ENCODE measurements around the gene CCDC57. TPM values are rescaled to one million over a fixed set of nuclear protein-coding genes. Genes with fewer than 3 reads are reported as not detected.

The CCDC57 gene
- total RNA-seq, 2 experiments from 2014 or later: 59.5 to 65.1 TPM

DNA sequence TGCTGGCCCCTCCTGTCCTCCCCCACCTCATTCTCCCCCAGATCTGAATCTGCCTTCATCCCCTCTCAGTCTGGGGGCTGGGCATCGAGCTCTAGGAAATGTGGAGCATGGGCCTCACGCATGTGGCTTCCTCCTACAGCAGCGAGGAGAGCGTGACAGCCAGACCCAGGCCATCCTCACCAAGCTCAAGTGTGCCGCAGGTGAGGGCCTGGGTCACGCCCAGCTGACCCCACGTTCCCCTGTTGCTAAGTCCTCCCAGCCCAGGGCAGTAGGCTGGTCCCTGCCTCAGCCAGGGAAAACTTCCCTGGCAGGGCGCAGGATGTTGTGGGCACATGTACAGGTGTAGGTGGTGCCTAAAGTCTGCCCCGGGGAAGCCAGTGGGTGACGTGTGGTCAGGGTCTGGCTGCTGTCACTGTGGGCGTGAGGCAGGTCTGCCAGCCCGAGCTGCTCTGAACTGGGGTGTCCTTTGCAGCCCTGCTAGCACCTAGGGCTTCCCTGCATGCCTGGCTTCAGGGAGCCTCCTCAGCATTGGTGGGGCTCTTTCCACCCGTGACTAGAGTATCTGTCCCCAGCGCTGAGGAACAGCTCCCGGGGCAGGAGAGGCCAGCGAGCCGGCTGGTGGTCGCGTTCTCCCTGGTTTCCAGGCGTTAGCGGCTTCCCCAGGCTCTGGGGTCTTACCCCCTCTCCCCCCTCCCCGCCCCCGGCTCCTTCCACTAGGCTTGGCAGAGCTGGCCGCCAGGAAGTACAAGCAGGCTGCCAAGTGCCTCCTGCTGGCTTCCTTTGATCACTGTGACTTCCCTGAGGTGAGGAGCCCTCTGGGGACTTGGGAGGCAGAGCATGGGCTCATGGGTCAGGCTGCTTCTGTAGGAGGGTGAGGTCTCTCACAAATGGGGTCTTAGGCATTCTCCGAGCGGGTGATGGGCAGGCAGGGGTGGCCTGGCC is 157.3 kb downstream of the CCDC57 start:
- Mint-ChIP-seq H3K27me3 (no peaks in the 10 kb centered on the region), H3K4me3 (no peak overlapping the region)
- no peak for DNase-seq

DNA sequence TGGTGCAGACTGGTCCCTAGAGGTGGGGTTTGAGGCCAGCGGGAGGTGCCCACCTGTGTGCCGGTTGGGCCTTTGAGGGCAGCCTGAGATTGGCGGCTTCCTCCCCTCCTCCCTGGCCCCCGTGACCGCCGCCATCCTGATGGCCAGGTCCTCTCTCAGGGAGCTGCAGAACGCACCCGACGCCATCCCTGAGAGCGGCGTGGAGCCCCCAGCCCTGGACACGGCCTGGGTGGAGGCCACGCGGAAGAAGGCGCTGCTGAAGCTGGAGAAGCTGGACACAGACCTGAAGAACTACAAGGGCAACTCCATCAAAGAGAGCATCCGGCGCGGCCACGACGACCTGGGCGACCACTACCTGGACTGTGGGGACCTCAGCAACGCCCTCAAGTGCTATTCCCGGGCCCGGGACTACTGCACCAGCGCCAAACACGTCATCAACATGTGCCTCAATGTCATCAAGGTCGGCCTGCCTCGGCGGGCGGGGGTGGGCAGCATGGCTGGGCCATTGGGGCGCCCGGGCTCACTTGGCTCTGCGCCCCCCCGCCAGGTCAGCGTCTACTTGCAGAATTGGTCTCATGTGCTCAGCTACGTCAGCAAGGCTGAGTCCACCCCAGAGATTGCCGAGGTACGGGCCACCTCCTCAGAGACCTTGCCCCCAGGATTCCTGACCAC is 158.2 kb downstream of the CCDC57 start:
- DNase-seq: no peak
- H3K4me1 Mint-ChIP-seq: peaks cover 14% of the 10 kb centered on the region
- no peaks in the 10 kb centered on the region for H3K9me3 Mint-ChIP-seq
- no peaks in the 10 kb centered on the region for H3K27me3 Mint-ChIP-seq
- no peak overlapping the region for H3K4me3 Mint-ChIP-seq
- no peak overlapping the region for H3K27ac Mint-ChIP-seq
- no peaks in the 10 kb centered on the region for H3K36me3 Mint-ChIP-seq

More for the DNA sequence above, 157.3 kb downstream of the CCDC57 start:
- H3K36me3 Mint-ChIP-seq: peaks cover 3% of the 10 kb centered on the region
- no peaks in the 10 kb centered on the region for H3K9me3 Mint-ChIP-seq
- peaks cover 14% of the 10 kb centered on the region for H3K4me1 Mint-ChIP-seq
- H3K27ac Mint-ChIP-seq: no peak overlapping the region

DNA sequence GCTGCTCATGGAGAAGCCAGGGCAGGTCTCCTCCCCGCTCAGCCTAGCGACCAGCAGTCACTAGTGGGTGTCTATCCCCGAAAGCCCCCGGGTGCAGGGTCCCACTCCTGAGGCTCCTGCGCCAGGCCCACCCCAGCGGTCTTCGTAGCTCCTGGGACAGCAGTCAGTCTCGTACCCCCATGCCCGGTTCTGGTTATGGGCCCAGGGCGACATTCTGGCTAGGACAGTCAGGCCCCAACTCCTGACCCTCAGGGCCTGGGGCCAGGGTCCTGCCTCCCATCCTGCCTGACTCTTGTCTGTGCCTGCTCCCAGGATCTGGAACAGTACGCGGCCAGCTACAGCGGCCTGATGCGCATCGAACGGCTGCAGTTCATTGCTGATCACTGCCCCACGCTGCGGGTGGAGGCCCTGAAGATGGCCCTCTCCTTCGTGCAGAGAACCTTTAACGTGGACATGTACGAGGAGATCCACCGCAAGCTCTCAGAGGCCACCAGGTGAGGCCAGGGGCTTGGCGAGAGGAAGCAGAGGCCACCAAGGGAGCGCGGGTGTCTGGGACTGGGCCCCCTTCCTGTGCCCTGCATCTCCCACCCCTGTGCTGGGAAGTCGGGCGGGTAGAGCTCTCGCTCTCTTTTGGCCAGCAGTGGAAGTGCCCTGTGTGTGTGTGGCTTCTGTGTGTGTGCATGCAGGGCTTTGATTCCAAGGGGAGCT is 158.9 kb downstream of the CCDC57 start:
- Mint-ChIP-seq H3K27me3 (no peaks in the 10 kb centered on the region), H3K36me3 (no peaks in the 10 kb centered on the region), H3K27ac (peak overlapping the region; percentile 63), H3K4me1 (peaks cover 14% of the 10 kb centered on the region), H3K9me3 (no peaks in the 10 kb centered on the region), H3K4me3 (peak overlapping the region; percentile 91)
- DNase-seq: no peak

DNA sequence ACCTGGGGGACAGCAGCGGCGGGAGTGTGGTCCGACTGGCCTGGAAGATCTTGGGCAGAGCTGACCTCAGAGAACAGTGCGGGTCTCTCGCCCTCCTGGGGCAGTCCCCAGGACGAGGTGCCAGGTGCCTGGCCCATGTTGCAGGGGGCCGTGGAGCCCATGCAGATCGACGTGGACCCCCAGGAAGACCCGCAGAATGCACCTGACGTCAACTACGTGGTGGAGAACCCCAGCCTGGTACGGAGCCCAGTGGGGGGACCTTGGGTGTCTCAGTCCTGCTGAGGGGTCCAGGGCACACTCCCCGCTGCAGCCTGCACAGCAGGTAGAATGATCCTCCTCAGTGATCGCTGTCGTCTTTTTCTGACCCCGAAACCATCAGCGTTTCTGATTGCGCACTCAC is 159.5 kb downstream of the CCDC57 start:
- H3K4me3 Mint-ChIP-seq: peak overlapping the region; percentile 91
- no peak overlapping the region for H3K27ac Mint-ChIP-seq
- peaks cover 14% of the 10 kb centered on the region for H3K4me1 Mint-ChIP-seq
- no peaks in the 10 kb centered on the region for H3K9me3 Mint-ChIP-seq
- H3K27me3 Mint-ChIP-seq: no peaks in the 10 kb centered on the region
- H3K36me3 Mint-ChIP-seq: no peaks in the 10 kb centered on the region
- DNase-seq: no peak

DNA sequence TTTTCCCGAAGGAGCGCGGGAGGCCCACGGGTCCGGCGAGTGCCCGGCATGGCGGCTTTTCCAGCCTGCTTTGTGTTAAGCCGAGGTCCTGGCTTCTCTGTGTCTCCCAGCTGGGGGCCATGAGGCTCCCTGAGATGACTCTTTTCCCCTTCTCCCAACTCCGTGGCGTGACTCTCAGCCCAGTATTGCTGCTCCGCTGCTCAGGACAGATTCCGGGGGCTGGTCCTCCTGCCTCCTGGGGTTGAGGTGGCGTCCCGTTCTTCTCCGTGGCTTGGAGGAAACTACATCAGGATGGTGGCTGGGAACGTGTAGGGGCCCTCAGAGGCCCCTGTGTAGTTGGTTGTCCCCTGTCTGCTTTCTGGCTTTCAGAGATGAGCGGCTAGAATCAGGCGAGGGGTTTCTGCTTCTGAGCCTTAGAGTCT is 160.0 kb downstream of the CCDC57 start:
- Mint-ChIP-seq H3K27ac (peak overlapping the region; percentile 56), H3K4me3 (peak overlapping the region; percentile 91), H3K36me3 (no peaks in the 10 kb centered on the region)

DNA sequence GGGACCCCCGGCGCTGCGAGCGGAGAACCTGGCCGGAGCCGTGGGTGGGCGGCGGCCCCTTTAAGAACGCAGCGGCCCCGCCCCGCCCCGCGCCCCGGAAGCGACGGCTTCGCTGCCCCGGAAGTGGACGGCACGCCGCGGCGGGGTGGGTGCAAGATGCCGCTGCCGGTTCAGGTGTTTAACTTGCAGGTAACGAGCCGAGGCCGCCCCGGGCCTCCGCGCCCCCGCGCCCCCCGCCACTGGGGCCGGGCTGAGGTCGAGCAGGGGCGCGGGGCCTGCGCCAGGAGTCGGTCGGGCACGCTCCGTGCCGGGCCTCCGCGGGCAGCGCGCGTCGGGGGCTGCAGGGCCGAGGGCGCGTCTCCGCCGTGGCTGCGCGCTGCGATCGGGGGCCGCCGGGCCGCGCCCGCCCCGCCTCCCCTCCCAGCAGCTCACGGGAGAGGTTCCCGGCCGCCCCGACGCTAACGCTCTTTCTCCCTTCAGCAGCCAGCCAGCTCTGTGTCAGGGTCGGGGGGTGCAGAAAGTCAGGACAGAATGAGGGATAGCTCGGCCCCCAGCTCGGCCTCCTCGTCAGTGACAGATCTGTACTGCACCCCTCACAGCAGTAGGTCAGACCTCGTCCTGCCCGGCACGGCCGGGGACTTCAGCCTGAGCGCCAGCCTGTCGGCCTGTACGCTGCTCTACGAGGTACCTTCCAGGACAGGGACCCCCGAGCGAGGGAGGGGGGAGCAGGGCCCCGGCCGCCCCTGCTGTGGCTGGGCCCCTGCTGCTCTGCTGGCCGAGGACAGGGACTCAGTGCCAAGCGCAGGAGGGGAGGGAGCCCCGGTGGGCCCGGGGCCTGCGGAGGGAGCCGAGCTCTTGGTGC is 160.6 kb downstream of the CCDC57 start, which contains the start of the genes GPS1 and RFNG:
TSS of gene GPS1 (plus strand) at position 123 of the 862 bp plus-strand sequence. CDS start at position 157, 34 bp downstream.
TSS of gene RFNG (minus strand) at position 36 of the 862 bp plus-strand sequence. CDS start 45 bp downstream, outside the sequence.
- no peaks in the 10 kb centered on the region for H3K9me3 Mint-ChIP-seq
- H3K27me3 Mint-ChIP-seq: no peaks in the 10 kb centered on the region
- H3K4me1 Mint-ChIP-seq: peaks cover 16% of the 10 kb centered on the region
- H3K36me3 Mint-ChIP-seq: no peaks in the 10 kb centered on the region
- peak within 1 kb of the TSS; percentile 91 for H3K4me3 Mint-ChIP-seq
- peak; percentile 89 for DNase-seq
- H3K27ac Mint-ChIP-seq: peak within 1 kb of the TSS; percentile 56

More for the DNA sequence above, 160.0 kb downstream of the CCDC57 start:
- no peaks in the 10 kb centered on the region for H3K27me3 Mint-ChIP-seq
- no peaks in the 10 kb centered on the region for H3K9me3 Mint-ChIP-seq
- peaks cover 15% of the 10 kb centered on the region for H3K4me1 Mint-ChIP-seq
- no peak for DNase-seq

Other genes with a start within 250 kb of the CCDC57 start
- 10 to 100 TPM; 21.7 to 22.5 TPM for gene ASPSCR1, start 235.2 kb downstream of the CCDC57 start, total RNA-seq
- 100 to 1,000 TPM; 119 to 131 TPM for gene CENPX, start 190.0 kb downstream of the CCDC57 start, total RNA-seq
- 10 to 100 TPM; 16.5 to 17.3 TPM for gene LRRC45, start 189.5 kb downstream of the CCDC57 start, total RNA-seq
- 1 to 10 TPM; 4.7 to 5.1 TPM for gene RAC3, start 181.2 kb downstream of the CCDC57 start, total RNA-seq
- gene DCXR, start 175.1 kb downstream of the CCDC57 start, total RNA-seq: 100 to 1,000 TPM in 1 of 2 experiments, 10 to 100 TPM in 1; 93.3 to 104 TPM
- gene RFNG, start 161.0 kb downstream of the CCDC57 start, total RNA-seq: 10 to 100 TPM; 13.9 to 14.5 TPM
- 100 to 1,000 TPM in 1 of 2 experiments, 10 to 100 TPM in 1; 94.2 to 103 TPM for gene GPS1, start 160.9 kb downstream of the CCDC57 start, total RNA-seq
- 100 to 1,000 TPM; 175 to 190 TPM for gene DUS1L, start 147.0 kb downstream of the CCDC57 start, total RNA-seq
- 100 to 1,000 TPM; 282 to 287 TPM for gene FASN, start 114.6 kb downstream of the CCDC57 start, total RNA-seq
- 10 to 100 TPM; 75.8 to 79.3 TPM for gene SLC16A3, start 16.2 kb upstream of the CCDC57 start, total RNA-seq
- gene CSNK1D, start 60.9 kb upstream of the CCDC57 start, total RNA-seq: 100 to 1,000 TPM; 110 to 115 TPM
- 100 to 1,000 TPM; 291 to 293 TPM for gene CD7, start 104.8 kb upstream of the CCDC57 start, total RNA-seq
- under 1 TPM; 0.72 to 0.74 TPM for gene SECTM1, start 120.9 kb upstream of the CCDC57 start, total RNA-seq
- gene TEX19, start 146.4 kb upstream of the CCDC57 start, total RNA-seq: under 1 TPM; 0.10 to 0.23 TPM
- gene UTS2R, start 158.9 kb upstream of the CCDC57 start, total RNA-seq: not detected
- 10 to 100 TPM; 17.3 to 20.3 TPM for gene HEXD, start 205.5 kb upstream of the CCDC57 start, total RNA-seq
- gene OGFOD3, start 205.7 kb upstream of the CCDC57 start, total RNA-seq: 10 to 100 TPM; 18.4 to 21.5 TPM
- 100 to 1,000 TPM; 156 to 163 TPM for gene CYBC1, start 237.9 kb upstream of the CCDC57 start, total RNA-seq
- gene NARF, start 245.9 kb upstream of the CCDC57 start, total RNA-seq: 10 to 100 TPM; 49.9 to 51.3 TPM

All from activated naive CD8-positive, alpha-beta T cell treated with anti-CD3 and anti-CD28 coated beads for 36 hours (primary cell).